GM12875 (cell line): ENCODE results near the gene OR6K6.

Experiments
- H3K4me3 ChIP-seq: one replicate; pipeline ENCODE4 v1.5.1; 2011; ENCODE audit warnings: low read depth, low read length, control low read depth
- TF ChIP-seq, protein P1 (sequence below): IDR thresholded peaks from 2 replicates; pipeline ENCODE4 v1.5.1; 2011; ENCODE audit warnings: low read depth, mild to moderate bottlenecking, control low read depth, inconsistent platforms, low read length, moderate library complexity, borderline replicate concordance; ENCODE audit not compliant: insufficient read depth

The OR6K6 gene

DNA sequence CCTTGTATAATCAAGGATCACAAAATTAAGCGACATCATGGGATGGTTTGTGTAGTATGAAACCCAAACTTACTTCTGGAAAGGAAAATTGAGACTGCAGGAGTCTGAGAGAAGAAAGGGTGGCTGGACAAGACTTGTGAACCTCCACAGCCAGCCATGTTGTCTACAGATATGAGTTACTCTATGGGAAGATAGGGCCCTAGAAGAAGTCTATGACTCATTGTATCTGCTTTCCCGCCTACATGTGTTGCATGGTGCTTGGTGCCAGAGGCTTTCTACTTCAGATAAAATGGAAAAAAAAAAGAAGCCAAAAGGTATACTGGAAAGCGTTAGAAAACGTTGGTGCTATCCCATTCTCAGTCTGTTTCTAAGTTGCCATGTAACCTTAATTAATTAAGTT, 45.2 kb downstream of the OR6K6 start:
- no peak overlapping the region for H3K4me3 ChIP-seq
- TF ChIP-seq, protein P1, sequence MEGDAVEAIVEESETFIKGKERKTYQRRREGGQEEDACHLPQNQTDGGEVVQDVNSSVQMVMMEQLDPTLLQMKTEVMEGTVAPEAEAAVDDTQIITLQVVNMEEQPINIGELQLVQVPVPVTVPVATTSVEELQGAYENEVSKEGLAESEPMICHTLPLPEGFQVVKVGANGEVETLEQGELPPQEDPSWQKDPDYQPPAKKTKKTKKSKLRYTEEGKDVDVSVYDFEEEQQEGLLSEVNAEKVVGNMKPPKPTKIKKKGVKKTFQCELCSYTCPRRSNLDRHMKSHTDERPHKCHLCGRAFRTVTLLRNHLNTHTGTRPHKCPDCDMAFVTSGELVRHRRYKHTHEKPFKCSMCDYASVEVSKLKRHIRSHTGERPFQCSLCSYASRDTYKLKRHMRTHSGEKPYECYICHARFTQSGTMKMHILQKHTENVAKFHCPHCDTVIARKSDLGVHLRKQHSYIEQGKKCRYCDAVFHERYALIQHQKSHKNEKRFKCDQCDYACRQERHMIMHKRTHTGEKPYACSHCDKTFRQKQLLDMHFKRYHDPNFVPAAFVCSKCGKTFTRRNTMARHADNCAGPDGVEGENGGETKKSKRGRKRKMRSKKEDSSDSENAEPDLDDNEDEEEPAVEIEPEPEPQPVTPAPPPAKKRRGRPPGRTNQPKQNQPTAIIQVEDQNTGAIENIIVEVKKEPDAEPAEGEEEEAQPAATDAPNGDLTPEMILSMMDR = no peak

DNA sequence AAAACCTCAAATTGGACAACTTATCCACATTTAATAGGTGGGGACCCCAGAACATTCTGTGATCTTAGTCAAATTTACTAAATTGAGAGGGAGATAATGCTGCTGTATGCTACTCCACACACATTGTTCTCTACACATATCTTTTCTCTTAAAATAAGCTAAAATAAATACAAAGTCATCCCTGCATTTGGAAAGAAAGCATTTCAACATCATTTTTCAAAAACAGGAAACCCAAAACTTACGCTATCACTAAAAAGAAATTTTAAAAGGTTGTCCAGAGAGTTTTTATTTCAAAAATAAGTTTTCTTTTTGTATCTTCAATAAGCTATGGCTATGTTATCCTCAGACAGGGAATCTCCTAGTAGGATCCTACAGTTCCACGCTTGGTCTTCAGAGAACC, 46.0 kb downstream of the OR6K6 start:
- H3K4me3 ChIP-seq = no peak overlapping the region
- TF ChIP-seq, protein P1 = no peak

DNA sequence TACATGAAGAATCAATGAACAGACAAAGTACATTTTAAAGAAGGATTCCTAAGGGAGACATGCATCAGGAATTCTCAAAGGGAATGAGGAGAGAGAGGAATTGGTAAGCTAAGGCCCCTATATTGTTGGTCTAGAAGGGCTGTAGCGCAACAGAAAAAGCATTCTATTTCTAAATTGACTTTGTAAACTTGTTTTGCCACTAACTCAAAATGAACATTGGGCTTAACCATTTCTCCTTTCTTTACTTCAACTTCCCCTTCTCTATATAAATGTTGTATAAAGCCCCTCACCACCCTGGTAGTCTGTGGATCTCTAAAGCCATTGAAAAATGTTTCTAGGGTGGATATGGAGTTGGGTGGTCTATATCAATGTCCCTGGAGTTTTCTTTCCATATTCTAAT, 46.9 kb downstream of the OR6K6 start:
- H3K4me3 ChIP-seq = no peak overlapping the region
- TF ChIP-seq, protein P1 = no peak

DNA sequence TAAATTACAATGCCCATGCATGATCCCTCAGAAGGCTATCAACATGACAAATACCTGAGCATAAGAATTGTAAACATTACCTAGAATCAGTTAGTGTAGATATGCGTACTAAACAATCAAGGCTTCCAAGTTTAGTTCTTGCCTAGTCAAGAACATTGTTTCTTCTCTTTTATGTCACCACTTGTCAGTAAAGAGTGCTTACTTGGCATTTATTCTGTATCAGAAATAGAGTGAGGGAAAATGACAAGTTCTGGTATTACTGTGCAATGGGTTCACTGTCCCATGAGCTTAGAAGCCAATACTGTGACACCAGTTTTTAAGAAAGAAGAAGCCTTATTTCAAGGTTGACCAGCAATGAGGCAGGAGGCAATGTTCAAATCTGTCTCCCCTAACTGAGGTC, 49.2 kb downstream of the OR6K6 start:
- no peak overlapping the region for H3K4me3 ChIP-seq
- TF ChIP-seq, protein P1 = no peak
